Testis (tissue), 3 donors: Measurements from ENCODE around the gene DNMBP. TPM values are rescaled to one million over a fixed set of nuclear protein-coding genes. Genes with fewer than 3 reads are reported as not detected.

ENCODE experiments used
- DNase-seq: peaks from one replicate; pipeline ENCODE4 v3.0.0-alpha.2; 2019
- H3K27ac ChIP-seq, 2 donors: fragments of 200-600 bp; sonication (generic); one replicate each; pipeline ENCODE4 v1.5.1; 2019
- H3K27me3 ChIP-seq: fragments of 200-600 bp; sonication (generic); one replicate; pipeline ENCODE4 v1.5.1; 2019
- H3K36me3 ChIP-seq: fragments of 200-600 bp; sonication (generic); one replicate; pipeline ENCODE4 v1.5.1; 2017; ENCODE audit warnings: low read depth; ENCODE audit errors: missing control alignments
- H3K4me1 ChIP-seq: fragments of 200-600 bp; sonication (generic); one replicate; pipeline ENCODE4 v1.5.1; 2019
- H3K4me3 ChIP-seq, 2 donors: fragments of 200-600 bp; sonication (generic); one replicate each; pipeline ENCODE4 v1.5.1; 2017 to 2019
- H3K9me3 ChIP-seq: fragments of 200-600 bp; sonication (generic); one replicate; pipeline ENCODE4 v1.5.1; 2017
- POLR2A ChIP-seq: fragments of 450-650 bp; IDR thresholded peaks from one replicate; pipeline ENCODE4 v1.6.1; 2017; ENCODE audit warnings: antibody characterized with exemption, mild to moderate bottlenecking, moderate library complexity
- WGBS, 2 donors: methylation state at CpG; one replicate each; pipeline ENCODE4 v1.1.5; 2018; 5-methylcytosine and 5-hydroxymethylcytosine counted together
- intact Hi-C: fragments of 100-400 bp; cut with DNase I; formaldehyde crosslinking; loops from one replicate; pipeline ENCODE4 v1.15.1; 2023; ENCODE audit warnings: low total_unique reads
- polyA plus RNA-seq: library from polyadenylated mRNA; stranded (reverse); fragments of 350-450 nt; fragmentation: Illumina TruSeq; extraction: RNeasy Lipid Tissue Mini Kit (QIAGEN cat#74804); gene quantifications from one replicate; pipeline ENCODE4 v1.2.3, GENCODE V29; 2014; ENCODE audit warnings: low read depth, low replicate concordance; ENCODE audit not compliant: insufficient read depth
- total RNA-seq, 2 donors: library from RNA; depleted of rRNA; stranded (reverse); fragments of >200 nt; gene quantifications; one replicate each; pipeline ENCODE4 v1.2.3, GENCODE V29; 2016
- TF ChIP-seq, protein P1 (sequence below), 3 experiments: fragments of 450-650 bp in 2 of 3; fragments of 200-600 bp in 1 of 3; sonication (generic) in 1 of 3; IDR thresholded peaks; one replicate each; pipeline ENCODE4 v1.5.1; 2016 to 2019; ENCODE audit warnings: antibody characterized with exemption in 3 of 3, mild to moderate bottlenecking in 2 of 3, moderate library complexity in 1 of 3

Gene DNMBP
- total and polyA plus RNA-seq, 3 donors from 2014 or later: 20.8 to 36.0 (median 33.4) TPM

DNA sequence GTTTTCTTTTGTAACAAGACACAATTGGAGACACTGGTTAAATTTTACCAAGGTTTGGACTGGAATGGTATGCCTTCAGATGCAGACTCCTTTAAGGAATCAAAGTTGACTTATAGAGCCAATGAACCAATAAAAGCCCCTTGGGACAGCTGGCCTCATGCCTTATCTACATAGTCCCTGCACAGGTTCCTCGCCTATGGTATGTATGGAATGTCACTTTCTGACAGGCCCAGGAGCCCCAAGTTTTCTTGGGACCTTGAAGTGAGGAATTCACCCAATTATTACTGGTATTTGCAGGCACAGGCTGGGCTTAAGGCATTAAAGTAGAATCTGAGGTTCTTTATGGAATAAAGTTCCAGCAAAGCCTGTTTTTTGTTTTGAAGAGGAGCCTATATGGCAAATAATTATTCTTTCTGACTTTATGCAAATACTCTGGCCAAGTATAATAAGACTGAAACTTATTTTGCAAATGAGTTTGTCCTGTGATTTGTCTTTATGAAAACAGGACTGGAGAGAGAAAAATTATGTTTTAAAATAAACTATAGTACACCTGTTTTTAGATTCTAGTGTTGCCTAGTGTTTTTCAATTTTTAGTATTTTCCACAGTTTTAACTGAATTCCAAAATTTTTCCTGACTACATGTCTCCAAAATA lies 24.1 kb upstream of the DNMBP start:
- Histone ChIP-seq H3K27me3 (no peaks in the 10 kb centered on the region), H3K4me3 (no peak overlapping the region), H3K36me3 (no peaks in the 10 kb centered on the region), H3K9me3 (no peaks in the 10 kb centered on the region), H3K4me1 (no peaks in the 10 kb centered on the region), H3K27ac (no peak overlapping the region)
- no peak for DNase-seq
- TF ChIP-seq, protein P1, sequence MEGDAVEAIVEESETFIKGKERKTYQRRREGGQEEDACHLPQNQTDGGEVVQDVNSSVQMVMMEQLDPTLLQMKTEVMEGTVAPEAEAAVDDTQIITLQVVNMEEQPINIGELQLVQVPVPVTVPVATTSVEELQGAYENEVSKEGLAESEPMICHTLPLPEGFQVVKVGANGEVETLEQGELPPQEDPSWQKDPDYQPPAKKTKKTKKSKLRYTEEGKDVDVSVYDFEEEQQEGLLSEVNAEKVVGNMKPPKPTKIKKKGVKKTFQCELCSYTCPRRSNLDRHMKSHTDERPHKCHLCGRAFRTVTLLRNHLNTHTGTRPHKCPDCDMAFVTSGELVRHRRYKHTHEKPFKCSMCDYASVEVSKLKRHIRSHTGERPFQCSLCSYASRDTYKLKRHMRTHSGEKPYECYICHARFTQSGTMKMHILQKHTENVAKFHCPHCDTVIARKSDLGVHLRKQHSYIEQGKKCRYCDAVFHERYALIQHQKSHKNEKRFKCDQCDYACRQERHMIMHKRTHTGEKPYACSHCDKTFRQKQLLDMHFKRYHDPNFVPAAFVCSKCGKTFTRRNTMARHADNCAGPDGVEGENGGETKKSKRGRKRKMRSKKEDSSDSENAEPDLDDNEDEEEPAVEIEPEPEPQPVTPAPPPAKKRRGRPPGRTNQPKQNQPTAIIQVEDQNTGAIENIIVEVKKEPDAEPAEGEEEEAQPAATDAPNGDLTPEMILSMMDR (IDR thresholded peaks at IDR 0.05): no peak
- no peak for TF ChIP-seq POLR2A
- intact Hi-C loops: no loop called here
- WGBS, 2 donors: 82 to 86% methylated on average over 1 of the region's 1 CpG

DNA sequence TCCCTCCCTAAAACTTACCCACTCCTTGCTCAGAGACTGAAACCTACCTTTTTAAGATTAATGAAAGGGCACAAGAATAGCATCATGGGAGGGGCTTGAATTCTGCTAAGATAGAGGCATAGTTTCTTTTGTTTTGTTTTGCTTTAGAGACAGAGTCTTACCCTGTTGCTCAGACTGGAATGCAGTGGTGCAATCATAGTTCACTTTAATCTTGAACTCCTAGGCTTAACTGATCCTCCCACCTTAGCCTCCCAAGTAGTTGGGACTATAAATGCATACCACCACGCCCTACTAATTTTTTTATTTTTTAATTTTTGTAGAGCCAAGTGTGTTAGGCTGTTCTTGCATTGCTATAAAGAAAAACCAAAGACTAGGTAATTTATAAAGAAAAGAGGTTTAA lies 17.7 kb upstream of the DNMBP start:
- no peaks in the 10 kb centered on the region for H3K27me3 ChIP-seq
- DNase-seq: no peak
- intact Hi-C loops: no loop called here
- no peaks in the 10 kb centered on the region for H3K36me3 ChIP-seq
- WGBS, 2 donors: 86 to 100% methylated on average over 1 of the region's 1 CpG
- H3K4me3 ChIP-seq: no peak overlapping the region
- no peaks in the 10 kb centered on the region for H3K4me1 ChIP-seq
- no peaks in the 10 kb centered on the region for H3K9me3 ChIP-seq
- no peak overlapping the region for H3K27ac ChIP-seq
- no peak for TF ChIP-seq POLR2A
- TF ChIP-seq, protein P1 (IDR thresholded peaks at IDR 0.05): no peak

DNA sequence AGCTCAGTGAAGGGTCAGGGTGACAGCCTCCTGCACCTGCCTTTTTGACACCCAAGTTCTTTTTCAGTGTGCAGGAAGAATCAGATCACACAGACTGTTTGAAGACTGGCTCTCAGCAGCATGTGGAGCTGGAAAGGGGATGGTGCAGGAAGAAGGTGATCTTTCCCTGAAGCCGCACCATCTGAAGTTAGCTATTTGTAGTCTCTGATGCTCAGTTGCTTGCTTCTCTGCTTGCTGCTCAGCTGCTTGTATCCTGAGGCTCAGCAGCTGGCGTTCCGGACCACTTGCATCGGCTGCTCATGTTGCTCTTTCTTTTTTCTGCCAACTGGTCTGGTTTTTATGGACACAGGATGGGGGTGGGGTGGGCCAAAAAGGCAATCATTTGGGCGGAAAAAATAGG lies 15.8 kb upstream of the DNMBP start:
- TF ChIP-seq, protein P1 (IDR thresholded peaks at IDR 0.05): no peak
- no peak for TF ChIP-seq POLR2A
- WGBS, 2 donors: 62 to 70% methylated on average over 5 of the region's 5 CpGs
- H3K27ac ChIP-seq: no peak overlapping the region

DNA sequence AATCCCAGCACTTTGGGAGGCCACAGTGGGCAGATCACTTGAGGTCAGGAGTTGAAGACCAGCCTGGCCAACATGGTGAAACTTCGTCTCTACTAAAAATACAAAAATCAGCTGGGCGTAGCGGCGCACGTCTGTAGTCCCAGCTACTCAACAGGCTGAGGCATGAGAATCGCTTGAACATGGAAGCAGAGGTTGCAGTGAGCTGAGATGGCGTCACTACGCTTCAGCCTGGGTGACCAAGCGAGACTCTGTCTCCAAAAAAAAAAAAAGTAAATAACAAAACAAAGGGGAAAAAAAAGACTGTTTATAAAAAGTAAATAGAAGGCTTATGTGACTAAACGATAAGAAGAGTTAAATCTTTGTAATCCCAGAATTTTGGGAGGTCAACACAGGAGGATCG lies 15.0 kb upstream of the DNMBP start:
- 91 to 96% methylated on average over 11 of the region's 11 CpGs for WGBS, 2 donors
- intact Hi-C loops: no loop called here
- no peak overlapping the region for H3K4me3 ChIP-seq
- no peak overlapping the region for H3K27ac ChIP-seq
- no peaks in the 10 kb centered on the region for H3K4me1 ChIP-seq
- H3K36me3 ChIP-seq: no peaks in the 10 kb centered on the region
- no peaks in the 10 kb centered on the region for H3K27me3 ChIP-seq
- TF ChIP-seq POLR2A: no peak
- TF ChIP-seq, protein P1 (IDR thresholded peaks at IDR 0.05): no peak
- DNase-seq: no peak
- no peaks in the 10 kb centered on the region for H3K9me3 ChIP-seq

More for the DNA sequence above, 15.8 kb upstream of the DNMBP start:
- intact Hi-C loops: no loop called here
- Histone ChIP-seq H3K27me3 (no peaks in the 10 kb centered on the region), H3K36me3 (no peaks in the 10 kb centered on the region), H3K9me3 (no peaks in the 10 kb centered on the region), H3K4me3 (no peak overlapping the region), H3K4me1 (no peaks in the 10 kb centered on the region)
- DNase-seq: no peak

DNA sequence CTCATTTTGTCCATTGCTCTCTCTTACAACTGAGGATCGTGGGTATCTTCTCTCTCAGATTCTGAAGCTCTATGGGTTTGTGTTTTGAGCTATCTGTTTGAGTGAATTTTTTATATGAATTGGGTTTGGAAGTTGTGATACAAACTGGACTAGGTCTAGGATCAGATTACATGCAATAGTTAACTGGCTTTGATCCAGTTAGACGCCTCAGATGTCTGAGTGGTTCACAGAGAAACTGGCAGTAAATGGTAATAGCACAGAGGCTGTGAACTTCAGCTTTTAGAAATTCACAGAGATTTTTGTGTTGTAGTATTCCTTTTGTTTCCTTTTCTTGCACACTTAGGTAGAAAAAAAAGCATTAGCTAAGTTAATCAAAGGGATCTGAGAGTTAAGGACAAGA lies 12.7 kb upstream of the DNMBP start:
- no peaks in the 10 kb centered on the region for H3K27me3 ChIP-seq
- H3K4me1 ChIP-seq: no peaks in the 10 kb centered on the region
- no peak overlapping the region for H3K4me3 ChIP-seq
- WGBS, 2 donors: 64 to 75% methylated on average over 2 of the region's 2 CpGs
- intact Hi-C loops: no loop called here
- no peaks in the 10 kb centered on the region for H3K36me3 ChIP-seq
- no peaks in the 10 kb centered on the region for H3K9me3 ChIP-seq
- TF ChIP-seq, protein P1 (IDR thresholded peaks at IDR 0.05): no peak
- TF ChIP-seq POLR2A: no peak
- H3K27ac ChIP-seq: no peak overlapping the region
- no peak for DNase-seq
